Urothelium cell line (cell line): ENCODE results near the gene CDHR5.

ENCODE experiments used
- DNase-seq: peaks from one replicate; pipeline ENCODE4 v3.0.0; 2011; ENCODE audit warnings: low spot score, mixed read lengths
- FAIRE-seq: peaks from 2 replicates; lab custom pipeline; 2011; peaks lifted over from hg19 to GRCh38; lab: Jason Lieb, UNC

The CDHR5 gene

DNA sequence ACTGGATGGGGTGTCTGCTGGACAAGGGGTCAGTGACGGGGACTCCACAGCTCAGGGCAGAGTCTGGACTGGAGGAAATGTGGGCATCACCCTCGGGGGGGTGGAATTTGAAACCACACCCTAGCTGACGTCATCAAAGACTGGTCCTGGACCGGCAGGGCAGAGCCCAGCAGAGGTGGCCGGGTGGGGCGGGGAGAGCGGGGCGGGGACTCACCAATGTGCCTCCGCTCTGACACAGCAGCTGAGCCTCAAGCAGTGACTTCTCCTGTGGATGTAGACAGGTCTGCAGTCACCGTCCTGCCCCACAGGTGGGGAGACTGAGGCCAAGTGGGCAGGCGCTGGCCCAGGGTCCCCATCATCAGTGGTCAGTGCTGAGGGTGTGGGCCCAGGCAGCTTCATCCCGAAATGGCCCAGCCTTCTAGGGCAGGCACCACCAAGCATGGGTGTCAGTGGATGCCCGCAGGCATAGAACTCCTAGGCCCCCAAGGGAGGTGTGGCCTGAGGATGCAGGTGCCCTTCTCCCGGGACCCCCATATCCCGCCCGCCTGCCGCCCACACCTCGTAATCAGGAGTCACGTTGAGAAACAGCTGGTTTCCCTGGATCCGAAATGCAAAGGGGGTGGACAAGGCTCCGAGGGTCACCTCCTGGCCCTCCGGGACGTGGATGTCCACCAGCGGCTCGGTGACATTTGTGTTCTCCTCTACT lies 603 bp downstream of the CDHR5 start:
- DNase-seq (peak; percentile 14), FAIRE-seq (no peak)

DNA sequence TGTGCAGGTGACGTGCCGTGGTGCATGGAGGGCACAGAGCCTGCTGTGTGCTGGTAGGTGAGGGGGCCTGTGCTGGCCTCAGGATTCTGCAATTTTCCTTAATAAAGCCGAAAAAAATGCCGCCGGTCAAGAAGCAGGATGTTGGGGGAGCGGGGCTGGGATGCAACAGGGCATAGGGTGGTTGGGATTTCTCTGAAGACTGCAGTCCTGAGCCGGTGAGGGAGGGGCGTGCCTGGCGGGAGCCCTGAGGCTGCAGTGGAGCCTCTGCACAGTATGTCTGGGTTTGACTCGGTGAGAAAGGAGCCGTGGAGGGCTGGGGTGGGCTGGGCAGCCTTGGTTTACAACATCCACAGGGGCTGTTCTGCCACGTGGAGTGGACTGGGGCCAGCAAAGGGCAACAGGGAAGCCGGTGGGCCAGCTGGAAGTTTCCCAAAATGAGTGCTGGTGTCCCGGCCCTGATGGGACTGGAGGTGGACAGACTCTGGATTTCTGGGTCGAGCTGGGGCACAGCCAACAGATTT lies 1.3 kb downstream of the CDHR5 start:
- DNase-seq (no peak), FAIRE-seq (no peak)

DNA sequence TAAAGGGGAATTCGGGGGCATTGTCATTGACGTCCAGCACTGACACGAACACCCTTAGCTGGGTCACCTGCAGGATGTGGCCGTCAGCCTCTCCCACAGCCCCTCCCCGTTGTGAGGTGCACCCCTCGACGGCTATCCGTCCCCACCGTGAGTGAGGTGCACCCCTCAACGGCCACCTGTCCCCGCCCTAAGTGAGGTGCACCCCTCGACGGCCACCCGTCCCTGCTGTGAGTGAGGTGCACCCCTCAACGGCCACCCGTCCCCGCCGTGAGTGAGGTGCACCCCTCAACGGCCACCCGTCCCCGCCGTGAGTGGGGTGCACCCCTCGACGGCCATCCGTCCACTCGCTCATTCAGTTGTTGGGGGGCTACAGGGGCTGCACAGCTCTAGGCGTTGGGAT lies 2.9 kb downstream of the CDHR5 start:
- no peak for FAIRE-seq
- DNase-seq = no peak

DNA sequence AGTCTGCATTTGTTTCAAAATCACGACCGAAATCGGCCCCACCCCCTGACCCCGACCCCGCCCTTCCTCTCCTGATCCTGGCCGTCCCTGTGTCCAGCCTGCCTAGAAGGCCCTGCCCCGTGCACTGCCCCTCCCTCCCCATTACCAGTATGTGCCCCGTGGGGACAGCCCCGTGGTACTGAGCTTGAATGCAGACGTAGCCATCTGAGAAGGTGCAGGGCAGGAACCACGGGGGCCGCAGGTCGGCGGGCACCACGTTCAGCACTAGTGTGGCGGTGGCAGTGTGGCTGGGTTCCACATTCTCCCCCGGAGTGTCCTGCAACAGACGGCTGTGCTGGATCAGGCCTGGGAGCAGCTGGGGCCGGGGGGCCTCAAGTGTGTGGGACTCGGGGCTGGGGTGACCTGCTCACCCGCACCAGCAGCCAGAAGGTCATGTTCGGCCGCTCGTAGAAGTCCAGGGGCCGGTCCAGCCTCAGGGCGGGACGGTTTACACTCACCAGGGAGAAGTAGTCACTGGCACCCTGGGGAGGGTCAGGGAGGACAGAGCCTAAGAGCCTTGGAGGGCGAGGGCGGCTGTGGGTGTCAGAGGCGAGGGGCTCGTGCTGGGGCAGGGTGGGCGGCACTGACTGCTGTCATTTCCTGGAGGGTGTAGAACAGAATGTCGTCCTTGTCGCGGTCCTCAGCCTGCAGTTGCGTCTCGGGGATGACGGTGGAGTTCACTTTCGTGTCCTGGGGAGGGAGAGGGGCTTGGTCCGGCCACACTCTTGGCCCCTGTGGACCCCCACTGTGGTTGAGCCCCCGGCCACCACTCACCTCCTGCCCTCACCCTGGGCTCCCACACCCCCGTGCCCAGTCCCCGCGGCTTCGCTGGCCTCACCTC lies 3.6 kb downstream of the CDHR5 start:
- DNase-seq = no peak
- no peak for FAIRE-seq

DNA sequence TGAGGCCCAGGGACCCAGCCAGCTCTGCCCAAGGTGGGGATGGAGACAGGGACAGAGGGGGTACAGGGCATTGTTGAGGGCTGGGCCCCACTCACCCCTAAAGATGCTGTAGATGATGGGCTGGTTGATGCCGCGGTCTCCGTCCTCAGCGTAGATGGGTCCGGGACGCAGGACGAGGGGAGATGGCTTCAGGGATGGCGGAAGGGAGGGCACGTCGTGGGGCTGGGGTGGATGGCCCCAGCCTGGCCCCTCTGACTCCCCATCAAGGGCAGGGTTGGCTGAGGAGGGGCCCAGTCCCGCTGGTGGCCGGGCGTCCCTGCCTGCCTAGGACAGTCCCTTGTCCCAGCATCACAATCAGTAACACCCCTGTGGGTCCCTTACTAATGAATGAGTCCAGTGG lies 4.6 kb downstream of the CDHR5 start:
- no peak for FAIRE-seq
- DNase-seq = no peak

DNA sequence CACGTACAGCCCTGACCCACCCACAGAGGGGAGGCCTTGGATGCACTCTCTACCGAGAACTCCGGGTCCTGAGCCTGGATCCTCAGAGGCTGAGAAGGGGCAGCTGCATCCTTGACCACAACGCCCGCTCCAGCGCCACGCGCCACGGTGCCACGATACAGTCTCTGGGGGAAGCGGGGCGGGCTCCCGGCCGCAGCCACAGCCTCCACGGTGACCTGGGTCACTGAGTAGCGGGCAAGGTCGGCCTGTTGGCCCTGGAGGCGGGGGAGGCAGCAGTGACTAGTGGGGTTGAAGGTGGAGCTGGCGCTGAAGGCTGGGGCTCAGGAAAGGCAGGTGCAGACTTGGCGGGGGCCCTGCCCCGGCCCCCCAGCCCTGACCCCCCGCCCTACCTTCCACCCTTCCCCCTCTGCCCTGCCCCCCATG lies 5.1 kb downstream of the CDHR5 start:
- DNase-seq (no peak), FAIRE-seq (no peak)

DNA sequence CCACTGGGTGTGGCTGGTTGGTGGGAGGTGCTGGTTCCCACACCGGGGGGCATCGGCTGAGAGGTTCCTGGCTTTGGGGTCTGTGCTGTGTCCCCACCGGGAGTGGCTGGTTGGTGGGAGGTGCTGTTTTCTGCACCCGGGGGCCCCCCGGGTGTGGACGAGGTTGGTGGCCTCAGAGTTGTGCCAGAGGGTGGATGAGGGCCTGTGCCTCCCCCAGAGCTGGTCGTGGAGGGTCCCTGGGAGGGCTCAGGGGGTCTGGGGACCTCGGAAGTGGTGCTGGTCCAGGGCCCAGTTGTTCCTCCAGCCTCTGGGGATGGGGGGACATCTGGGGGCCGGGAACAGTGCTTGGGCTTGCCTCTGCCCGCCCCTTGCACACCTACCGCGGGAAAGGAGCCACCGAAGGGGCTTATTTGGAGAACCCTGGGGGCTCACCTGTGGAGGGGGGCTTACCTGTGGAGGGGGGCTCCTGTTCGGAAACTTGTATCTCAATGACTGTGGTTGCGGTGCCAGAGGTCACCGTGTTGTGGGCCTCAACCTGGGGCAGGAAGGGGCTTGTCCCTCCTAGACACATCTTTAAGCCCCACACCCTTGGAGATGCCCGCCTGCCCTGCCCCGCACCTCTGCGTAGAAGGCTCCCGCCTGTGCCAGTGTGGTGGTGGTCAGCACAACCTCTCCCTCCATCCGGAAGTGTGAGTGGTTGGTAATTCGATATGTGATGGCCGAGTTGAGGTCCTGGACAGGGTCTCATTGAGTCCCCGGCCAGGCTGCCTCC lies 5.7 kb downstream of the CDHR5 start:
- DNase-seq = no peak

DNA sequence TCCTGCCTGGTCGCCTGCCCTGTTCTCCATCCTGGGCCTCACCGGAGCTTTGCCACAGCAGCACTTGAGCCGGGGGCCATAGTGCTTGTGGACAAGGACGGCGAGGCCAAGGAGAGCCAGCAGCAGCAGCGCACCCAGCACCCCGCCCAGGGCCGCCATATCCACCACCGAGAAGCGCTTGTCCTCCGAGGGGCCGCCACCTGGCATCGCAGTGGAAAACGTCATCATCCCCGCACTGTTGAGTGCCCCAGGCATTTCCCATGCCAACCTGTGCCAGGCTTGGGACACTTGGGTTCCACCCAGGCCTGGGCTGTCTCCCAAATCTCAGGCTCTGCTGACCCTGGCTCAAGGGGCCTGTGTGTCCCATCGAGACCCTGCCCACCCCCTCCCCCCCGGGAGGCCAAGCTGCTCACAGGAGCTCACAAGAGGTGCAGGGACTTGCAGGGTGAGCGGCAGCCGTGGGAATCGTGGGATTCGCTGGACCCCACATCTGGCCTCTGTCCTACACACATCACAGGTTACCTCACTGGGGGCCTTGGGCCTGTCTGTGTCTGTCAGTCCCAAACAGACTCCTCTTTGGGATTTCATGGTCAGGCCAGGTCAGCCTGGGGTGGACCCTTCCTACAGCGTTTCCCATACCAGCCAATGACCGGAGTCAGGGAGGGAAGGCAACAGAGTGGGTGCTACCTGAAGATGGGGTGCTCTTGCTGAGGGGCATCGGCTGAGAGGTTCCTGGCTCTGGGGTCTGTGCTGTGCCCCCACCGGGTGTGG lies 6.7 kb downstream of the CDHR5 start:
- FAIRE-seq (no peak), DNase-seq (no peak)

More for the DNA sequence above, 5.7 kb downstream of the CDHR5 start:
- FAIRE-seq = no peak

DNA sequence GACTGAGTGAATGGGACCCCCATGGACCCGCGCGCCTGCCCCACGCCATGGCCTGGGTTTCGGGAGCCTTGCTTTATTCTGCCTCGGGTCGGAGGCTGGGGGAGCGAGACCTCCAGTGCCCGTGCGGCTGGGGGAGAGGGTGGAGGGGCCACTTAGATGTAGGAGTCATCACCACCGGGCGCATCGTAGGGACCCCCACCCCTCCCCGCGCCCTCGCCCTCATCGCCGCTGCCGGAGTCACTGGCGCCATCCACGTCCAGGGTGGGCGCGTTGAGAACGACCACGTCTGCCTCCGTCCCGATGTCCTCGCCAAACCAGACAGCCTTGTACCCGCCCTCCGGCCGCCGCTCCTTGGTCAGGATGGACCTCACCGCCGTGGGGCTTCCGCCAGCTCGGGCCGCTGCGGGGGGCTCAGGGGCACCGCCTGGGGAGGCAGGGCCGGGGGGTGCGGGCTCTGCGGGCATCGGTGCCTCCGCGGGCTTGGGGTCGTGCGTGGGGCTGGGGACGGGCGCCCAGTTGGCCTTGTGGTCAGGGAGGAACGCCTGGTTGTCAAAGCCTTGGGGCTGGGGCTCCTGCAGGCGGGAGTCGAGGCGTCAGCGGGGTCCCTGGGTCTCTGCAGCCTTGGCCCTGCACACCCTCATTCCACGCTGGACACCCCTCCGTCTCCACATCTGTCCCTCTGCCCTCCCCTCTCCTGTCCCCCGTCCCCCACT lies 7.4 kb downstream of the CDHR5 start:
- FAIRE-seq (no peak), DNase-seq (no peak)

DNA sequence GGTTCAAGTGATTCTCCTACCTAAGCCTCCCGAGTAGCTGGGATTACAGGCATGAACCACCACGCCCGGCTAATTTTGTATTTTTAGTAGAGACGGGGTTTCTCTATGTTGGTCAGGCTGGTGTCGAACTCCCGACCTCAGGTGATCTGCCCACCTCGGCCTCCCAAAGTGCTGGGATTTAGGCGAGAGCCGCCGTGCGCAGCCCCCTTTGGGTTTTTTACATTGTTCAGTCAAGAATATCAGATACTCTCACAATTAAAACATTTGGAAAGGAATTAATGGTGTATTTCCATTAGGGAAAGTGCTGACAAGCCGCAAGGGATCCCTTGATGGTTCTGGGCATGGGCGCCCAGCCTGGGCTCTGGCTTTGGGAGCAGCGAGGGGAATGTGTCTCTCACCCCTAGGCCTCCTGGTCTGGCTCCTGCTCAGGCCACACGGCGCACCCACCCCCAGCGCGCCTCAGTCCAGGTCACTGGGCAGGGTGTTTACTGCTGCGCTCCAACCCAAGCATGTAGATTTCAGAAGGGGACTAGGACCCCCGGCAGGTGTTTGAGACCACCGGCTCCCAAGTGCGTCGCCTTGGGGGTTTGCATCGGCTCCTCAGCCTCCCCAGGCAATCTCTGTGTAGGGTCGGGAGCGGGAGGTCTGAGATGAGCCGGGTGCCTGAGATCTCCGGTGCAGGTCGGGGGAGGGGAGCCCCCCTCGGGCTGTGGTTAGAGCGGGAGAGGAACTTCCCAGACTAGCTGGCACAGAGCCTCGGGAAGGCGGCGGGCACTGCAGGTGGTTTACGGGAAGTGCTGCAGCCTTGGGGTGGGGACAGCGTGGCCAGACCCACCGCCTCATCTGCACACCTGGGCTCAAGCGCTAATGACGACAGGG lies 8.2 kb downstream of the CDHR5 start:
- DNase-seq = no peak
- FAIRE-seq = no peak

DNA sequence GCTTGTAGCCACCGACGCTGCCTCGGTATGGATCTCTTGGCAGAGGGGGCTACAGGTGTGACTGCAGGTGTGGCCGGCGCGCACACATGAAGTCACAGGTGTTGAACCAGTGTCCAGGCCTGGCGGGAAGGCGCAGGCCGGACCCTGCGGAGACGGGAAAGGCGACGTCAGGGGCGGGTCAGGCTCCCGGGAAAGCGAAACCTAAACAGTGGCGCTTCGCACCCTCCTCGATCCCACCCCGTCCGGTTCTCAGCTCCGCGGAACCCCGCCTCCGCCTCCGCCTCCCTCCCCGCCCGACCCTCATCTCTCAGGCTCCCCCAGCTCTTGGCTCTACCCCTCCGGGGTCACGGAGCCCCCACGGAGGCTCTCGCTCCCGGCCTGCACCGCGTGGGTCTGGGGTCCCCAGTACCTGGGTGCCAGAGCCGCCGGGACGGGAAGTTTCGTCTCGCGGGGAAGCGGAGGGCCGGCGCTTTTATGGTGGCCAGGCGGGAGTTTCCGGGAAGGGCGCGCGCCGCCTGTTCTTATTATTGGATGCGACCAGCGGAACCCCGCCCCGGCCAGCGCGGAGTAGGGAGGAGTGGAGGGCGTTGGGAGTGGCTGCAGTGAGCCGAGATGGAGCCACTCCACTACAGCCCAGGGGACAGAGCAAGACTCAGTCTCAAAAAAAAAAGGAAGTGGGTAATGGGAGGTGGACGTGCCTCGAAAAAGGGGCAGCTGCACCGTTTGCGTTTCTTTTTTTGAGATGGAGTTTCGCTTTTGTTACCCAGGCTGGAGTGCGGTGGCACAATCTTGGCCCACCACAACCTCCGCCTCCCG lies 9.0 kb downstream of the CDHR5 start, which contains the start of gene IRF7:
Gene IRF7, minus strand, starts transcription at position 447 of the 816 bp plus-strand sequence. CDS start 586 bp downstream, outside the sequence.
- FAIRE-seq = no peak

DNA sequence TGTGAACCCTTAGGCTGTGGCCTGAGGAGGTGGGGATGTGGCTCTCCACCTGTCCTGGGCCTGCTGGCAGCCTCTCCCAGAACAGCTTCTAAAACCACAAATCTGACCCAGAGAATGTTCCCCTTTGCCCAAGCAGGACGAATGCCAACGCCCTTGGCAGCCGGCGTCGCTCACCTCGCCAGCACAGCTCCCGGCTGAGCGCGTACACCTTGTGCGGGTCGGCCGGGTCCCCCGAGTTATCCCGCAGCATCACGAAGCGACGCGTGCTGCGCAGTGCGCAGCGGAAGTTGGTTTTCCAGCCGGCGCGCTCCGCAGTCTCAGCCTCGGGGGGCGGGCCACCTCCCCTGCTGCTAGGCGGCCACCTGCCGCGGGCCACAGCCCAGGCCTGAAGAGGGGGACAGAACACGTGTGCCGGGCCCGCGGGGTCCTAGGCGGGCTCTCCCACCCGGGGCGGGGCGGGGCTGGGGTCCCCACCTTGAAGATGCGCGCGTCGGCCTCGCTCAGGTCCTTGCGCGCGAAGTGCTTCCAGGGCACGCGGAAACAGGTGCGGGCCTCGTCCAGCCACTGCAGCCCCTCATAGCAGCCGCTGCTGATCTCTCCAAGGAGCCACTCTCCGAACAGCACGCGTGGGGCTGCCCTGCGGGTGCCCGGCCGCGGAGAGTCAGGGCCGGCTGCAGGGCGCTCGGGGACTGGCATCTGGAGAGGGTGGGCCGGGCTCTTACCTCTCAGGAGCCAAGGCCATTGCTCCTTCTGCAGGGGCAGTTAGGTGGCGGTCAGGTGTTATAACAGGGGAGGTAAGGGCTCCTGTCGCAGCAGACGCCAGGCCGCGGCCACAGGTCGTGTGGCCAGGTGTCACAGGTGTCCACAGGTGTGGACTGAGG lies 9.9 kb downstream of the CDHR5 start:
- no peak for FAIRE-seq
- DNase-seq = no peak

More for the DNA sequence above, 9.0 kb downstream of the CDHR5 start, which contains the start of gene IRF7:
- no peak for DNase-seq

DNA sequence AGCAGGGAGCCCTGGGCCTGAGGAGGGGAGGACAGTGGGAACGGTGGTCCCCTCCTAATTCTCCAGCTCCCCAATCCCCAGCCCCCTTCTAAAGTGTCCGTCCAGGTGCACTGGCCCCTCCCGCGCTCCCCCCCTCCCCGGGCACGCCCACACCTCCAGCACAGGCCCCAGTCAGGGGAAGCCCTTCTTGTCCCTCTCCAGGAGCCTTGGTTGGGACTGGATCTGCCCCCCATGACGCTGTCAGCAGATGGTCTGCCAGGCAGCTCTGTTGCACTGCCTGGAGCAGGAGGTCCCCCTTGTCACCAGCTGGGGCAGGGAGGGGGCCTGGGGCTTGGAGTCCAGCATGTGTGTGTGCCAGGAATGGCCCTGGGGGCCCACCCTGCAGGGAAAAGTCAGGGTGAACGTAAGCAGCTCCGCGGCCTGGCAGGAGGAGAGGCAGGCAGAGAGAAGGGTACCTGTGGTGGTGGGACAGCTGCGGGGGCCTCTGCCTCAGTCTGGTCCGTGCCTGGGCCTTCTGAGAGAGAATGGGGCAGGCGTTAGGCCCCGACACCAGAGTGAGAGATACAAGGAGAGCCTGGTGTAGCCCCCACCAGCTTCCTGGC lies 10.6 kb downstream of the CDHR5 start:
- no peak for FAIRE-seq
- DNase-seq = no peak

DNA sequence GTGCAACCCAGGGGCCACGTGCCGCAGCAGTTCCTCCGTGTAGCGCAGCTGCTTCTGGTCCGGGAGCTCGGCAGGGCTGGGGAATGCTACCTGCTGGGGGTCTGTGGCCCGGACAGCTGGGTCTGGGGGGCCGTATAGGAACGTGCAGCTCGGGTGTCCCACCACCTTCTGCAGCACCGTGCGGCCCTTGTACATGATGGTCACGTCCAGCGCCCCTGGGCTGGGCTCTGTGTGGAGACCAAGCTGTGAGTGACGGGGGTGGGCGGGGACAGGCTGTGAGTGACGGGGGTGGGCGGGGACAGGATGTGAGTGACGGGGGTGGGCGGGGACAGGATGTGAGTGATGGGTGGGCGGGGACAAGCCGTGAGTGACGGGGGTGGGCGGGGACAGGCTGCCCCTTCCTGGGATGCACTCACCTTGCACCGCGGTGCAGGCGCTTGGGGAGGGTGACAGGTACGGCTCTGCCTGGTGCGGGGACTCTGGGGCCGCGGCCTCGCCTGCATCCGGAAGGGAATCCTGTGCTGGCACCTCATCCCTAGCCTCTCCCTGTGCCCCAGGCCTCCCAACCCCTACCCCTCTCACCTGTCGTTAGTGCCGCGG lies 11.3 kb downstream of the CDHR5 start:
- FAIRE-seq (no peak), DNase-seq (peak; percentile 60)

DNA sequence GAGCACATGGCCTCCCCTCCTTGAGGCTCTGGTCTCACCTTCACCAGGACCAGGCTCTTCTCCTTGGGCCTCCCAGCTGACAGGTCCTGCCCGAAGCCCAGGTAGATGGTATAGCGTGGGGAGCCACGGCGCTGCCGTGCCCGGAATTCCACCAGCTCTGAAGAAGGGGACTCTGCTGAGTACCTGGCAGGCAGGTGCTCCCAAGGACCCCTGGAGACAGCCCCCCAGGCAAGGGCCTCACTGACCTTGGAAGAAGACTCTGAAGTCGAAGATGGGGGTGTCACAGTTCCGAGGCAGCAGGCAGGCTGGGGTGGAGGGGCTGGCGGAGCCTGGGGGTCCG lies 11.8 kb downstream of the CDHR5 start:
- FAIRE-seq (no peak), DNase-seq (no peak)
